NCI-H187 treated with DMSO at 0.1 percent for 48 hours (cell line): ENCODE measurements around the gene ZBTB5.
"Not testable (repeated sequence)": the region's sequence is repeated elsewhere in the genome, so short reads cannot be mapped to it uniquely, and the experiment has no call there.

Experiments used
- DNase-seq: peaks from one replicate; lab custom pipeline; 2025; lab: John Stamatoyannopoulos, UW

Gene ZBTB5

GRCh38 chr9:37405350-37405749, 59.9 kb downstream of the ZBTB5 start:
- no peak for DNase-seq

GRCh38 chr9:37404590-37404989, 60.7 kb downstream of the ZBTB5 start:
- DNase-seq, result no peak

- DNase-seq, result no peak
These were observed 65.9 kb downstream of the ZBTB5 start for GRCh38 chr9:37399336-37399735.

GRCh38 chr9:37398464-37399025, 66.7 kb downstream of the ZBTB5 start:
- no peak for DNase-seq

GRCh38 chr9:37397948-37398347, 67.3 kb downstream of the ZBTB5 start:
- DNase-seq, result not testable (repeated sequence)

- DNase-seq, result no peak
These were observed 69.6 kb downstream of the ZBTB5 start for GRCh38 chr9:37395663-37396062.

- DNase-seq, result no peak
These were observed 70.0 kb downstream of the ZBTB5 start for GRCh38 chr9:37395229-37395628.

GRCh38 chr9:37392272-37392671, 73.0 kb downstream of the ZBTB5 start:
- no peak for DNase-seq

GRCh38 chr9:37390759-37391158, 74.5 kb downstream of the ZBTB5 start:
- DNase-seq, result no peak
